GM12891 (cell line): ENCODE measurements around the gene LDB3.

Source experiments
- DNase-seq: peaks from one replicate; pipeline ENCODE4 v3.0.0; 2011; ENCODE audit warnings: low spot score; ENCODE audit not compliant: insufficient read length
- FAIRE-seq: peaks from 2 replicates; lab custom pipeline; 2011; peaks lifted over from hg19 to GRCh38; lab: Jason Lieb, UNC
- PAX5 ChIP-seq: IDR thresholded peaks from 2 replicates; pipeline ENCODE4 v1.6.1; 2011; ENCODE audit warnings: low read length, moderate library complexity, mild to moderate bottlenecking; ENCODE audit not compliant: insufficient read depth, severe bottlenecking
- POLR2A ChIP-seq: IDR thresholded peaks from 2 replicates; pipeline ENCODE4 v1.6.1; 2011; ENCODE audit warnings: low read depth, low read length, control low read depth
- POLR2AphosphoS5 ChIP-seq: IDR thresholded peaks from 2 replicates; pipeline ENCODE4 v1.6.1; 2011; ENCODE audit warnings: low read depth, low read length, control low read depth
- POU2F2 ChIP-seq: IDR thresholded peaks from 2 replicates; pipeline ENCODE4 v1.6.1; 2011; ENCODE audit warnings: low read depth, mild to moderate bottlenecking, control low read depth, low read length, moderate library complexity
- SPI1 ChIP-seq: IDR thresholded peaks from 2 replicates; pipeline ENCODE4 v1.6.1; 2011; ENCODE audit warnings: low read depth, low read length, control low read depth
- TAF1 ChIP-seq: IDR thresholded peaks from 2 replicates; pipeline ENCODE4 v1.6.1; 2011; ENCODE audit warnings: low read depth, low read length, control low read depth

LDB3 gene

GRCh38 chr10:86657396-86658011 lies 10.8 kb upstream of the LDB3 start:
- no peak for FAIRE-seq
- no peak for DNase-seq
- TF ChIP-seq POU2F2 (no peak), SPI1 (no peak), POLR2AphosphoS5 (no peak), TAF1 (no peak), PAX5 (no peak), POLR2A (no peak)

GRCh38 chr10:86658261-86658741 lies 10.0 kb upstream of the LDB3 start:
- FAIRE-seq = no peak
- TF ChIP-seq POLR2A (no peak), POLR2AphosphoS5 (no peak), PAX5 (no peak), POU2F2 (no peak), TAF1 (no peak), SPI1 (no peak)
- DNase-seq = no peak

DNA sequence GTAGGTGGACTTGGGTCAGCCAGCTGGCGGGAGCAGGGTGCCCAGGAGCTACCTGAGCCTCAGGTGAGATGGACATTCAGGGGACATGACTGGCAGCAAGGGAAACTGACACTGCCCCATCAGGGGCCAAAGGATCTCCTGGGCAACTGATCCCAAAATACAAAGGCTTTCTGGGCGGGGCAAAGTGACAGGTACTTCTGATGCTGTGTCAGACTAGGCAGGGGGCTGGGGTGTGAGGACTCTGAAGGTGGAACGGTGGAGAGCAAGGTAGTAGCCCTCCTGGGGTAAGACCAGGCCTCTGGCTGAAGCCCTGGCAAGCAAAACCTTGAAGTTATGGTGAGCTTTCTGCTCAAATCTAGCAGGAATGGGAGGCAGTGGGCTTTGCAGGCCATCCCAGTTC lies 9.6 kb upstream of the LDB3 start:
- FAIRE-seq (no peak), DNase-seq (no peak)
- TF ChIP-seq PAX5 (no peak), POLR2AphosphoS5 (no peak), SPI1 (no peak), POU2F2 (no peak), TAF1 (no peak), POLR2A (no peak)

DNA sequence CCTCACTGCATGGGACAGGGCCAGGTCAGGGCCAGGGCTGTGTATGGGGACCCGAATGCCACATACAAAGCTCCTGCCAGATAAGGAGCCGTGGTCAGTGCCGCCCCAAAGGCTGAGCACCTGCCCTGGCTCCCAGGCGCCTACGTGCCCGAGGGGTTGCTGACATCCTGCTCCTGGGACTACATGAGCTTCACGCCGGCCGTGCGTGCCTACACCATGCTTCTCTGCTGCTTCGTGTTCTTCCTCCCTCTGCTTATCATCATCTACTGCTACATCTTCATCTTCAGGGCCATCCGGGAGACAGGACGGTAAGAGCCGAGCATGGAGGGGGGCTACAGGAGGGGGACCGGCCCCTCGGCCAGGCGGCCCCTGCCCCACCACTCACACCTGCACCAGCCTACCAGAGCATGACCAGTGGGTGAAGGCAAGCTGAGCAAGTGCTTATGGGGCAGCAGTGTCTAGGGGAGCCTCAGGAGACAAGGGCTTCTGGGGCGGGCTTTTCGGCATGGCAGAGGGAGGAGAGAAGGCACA lies 9.1 kb upstream of the LDB3 start:
- no peak for DNase-seq
- FAIRE-seq = no peak
- TF ChIP-seq TAF1 = no peak
- TF ChIP-seq POLR2AphosphoS5 = no peak
- TF ChIP-seq POU2F2 = no peak
- no peak for TF ChIP-seq POLR2A
- no peak for TF ChIP-seq PAX5
- no peak for TF ChIP-seq SPI1

DNA sequence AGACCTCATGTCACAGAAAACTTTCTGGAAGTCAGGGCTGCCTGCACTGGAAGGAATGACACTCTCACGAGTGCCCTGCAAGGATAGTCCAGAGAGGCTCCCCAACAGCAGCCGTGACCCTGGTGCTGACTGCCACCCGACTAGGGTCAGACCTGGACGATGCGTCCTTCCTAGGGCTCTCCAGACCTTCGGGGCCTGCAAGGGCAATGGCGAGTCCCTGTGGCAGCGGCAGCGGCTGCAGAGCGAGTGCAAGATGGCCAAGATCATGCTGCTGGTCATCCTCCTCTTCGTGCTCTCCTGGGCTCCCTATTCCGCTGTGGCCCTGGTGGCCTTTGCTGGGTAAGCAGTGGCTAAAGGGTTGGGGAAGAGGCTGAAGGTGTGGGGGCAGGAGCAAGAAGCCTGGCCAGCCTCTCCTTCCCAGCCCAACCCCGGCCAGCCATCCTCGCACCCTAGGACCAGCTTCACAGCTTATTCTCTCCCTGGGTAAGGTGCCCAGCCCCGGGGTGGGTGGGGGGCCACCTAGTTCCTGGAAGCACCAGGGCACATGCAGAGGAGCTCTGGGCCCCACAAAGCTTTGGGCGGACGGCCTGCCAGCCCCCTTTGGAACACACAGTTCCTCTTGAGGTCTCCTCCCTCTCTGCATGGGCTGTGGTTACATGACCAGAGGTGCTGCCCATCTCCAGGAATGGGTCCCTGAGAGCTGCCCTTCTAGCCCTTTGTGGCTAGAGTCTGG lies 8.4 kb upstream of the LDB3 start:
- no peak for TF ChIP-seq PAX5
- no peak for TF ChIP-seq POU2F2
- no peak for FAIRE-seq

GRCh38 chr10:86661161-86662025 lies 6.9 kb upstream of the LDB3 start:
- DNase-seq (no peak), FAIRE-seq (no peak)
- TF ChIP-seq PAX5 = no peak
- no peak for TF ChIP-seq POU2F2
- no peak for TF ChIP-seq TAF1
- TF ChIP-seq SPI1 = no peak
- no peak for TF ChIP-seq POLR2A
- TF ChIP-seq POLR2AphosphoS5 = no peak

More for the DNA sequence above, 8.4 kb upstream of the LDB3 start:
- DNase-seq = no peak

GRCh38 chr10:86662186-86663045 lies 5.9 kb upstream of the LDB3 start:
- TF ChIP-seq PAX5 = no peak
- DNase-seq (no peak), FAIRE-seq (no peak)

DNA sequence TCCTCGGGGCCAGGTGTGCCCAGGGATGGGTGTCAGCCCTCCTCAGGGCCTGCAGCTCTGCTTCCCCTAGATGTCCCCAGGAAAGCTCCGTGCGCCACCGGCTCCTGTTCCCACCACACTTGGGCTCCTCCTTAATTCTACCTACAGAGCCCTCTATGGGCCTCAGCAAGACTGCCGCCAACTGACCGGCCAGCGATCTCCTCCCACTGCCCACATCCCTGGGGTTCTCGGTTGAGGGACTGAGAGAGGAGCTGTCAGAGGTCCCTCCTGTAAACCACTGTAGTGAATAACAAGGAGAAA lies 5.3 kb upstream of the LDB3 start:
- no peak for FAIRE-seq
- DNase-seq = no peak
- no peak for TF ChIP-seq TAF1
- no peak for TF ChIP-seq POLR2AphosphoS5

DNA sequence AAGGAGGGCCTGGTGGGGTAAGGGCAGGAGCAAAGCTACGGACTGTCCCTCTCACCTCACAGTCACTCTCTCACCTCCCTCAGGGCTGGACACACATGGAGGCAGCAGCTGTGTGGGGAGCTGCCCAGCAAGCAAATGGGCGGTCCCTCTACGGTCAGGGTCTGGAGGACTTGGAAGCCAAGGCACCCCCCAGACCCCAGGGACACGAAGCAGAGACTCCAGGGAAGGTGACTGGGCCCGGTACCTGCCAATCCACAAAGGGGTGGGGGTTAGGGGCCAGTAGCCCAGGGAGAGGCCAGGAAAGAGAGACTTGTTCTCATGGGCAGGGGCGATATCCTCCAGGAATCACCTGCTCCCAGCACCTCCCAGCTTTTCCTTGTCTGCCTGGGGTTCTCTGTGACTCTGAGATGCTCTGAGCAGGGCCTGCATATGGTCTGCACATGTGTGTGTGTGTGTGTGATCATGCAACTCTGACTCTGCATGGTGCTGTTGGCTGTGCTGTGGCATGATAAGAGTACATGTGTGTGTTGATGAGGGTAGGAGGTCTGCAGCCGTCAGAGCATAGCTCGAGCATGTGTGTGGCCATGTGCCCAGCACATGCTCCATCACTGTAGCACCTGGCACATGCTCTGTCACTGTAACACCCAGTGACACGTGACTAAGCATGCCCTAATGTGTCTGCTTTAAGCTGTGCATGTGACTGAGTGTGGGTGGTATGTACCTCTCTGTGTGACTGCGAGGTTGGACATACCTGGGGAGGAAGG lies 4.6 kb upstream of the LDB3 start:
- no peak for DNase-seq
- FAIRE-seq = peak; percentile 77
- TF ChIP-seq POU2F2 = no peak
- no peak for TF ChIP-seq SPI1
- TF ChIP-seq PAX5 = no peak
- TF ChIP-seq POLR2AphosphoS5 = no peak
- no peak for TF ChIP-seq POLR2A
- TF ChIP-seq TAF1 = no peak
